Measurements from ENCODE around the gene IL25.
"Not testable (repeated sequence)": the region's sequence is repeated elsewhere in the genome, so short reads cannot be mapped to it uniquely, and the experiment has no call there.

IL25 gene

GRCh38 chr14:23425169-23425568 lies 52.6 kb downstream of the IL25 start:
- no peak for DNase-seq (ENCODE audit: low spot score)
- ChIA-PET POLR2A (ENCODE audit: low non-redundant PET) (no interaction called here), CTCF (no interaction called here)
- H3K27ac ChIP-seq, result no peak overlapping the region
- no peak for TF ChIP-seq CTCF (conservative IDR thresholded peaks at IDR 0.05; ENCODE audit: low read depth)

- H3K27ac ChIP-seq; CTCF ChIA-PET; POLR2A ChIA-PET (ENCODE audit: low non-redundant PET); DNase-seq (ENCODE audit: low spot score): not testable (repeated sequence)
Observed at GRCh38 chr14:23425798-23426197, 53.2 kb downstream of the IL25 start.

All from RWPE1 (cell line).